ENCODE measurements around the gene TBC1D2B. TPM values are rescaled to one million over a fixed set of nuclear protein-coding genes. Genes with fewer than 3 reads are reported as not detected.

The TBC1D2B gene
- total RNA-seq, 1 experiment from 2014 or later = 18.3 TPM

DNA sequence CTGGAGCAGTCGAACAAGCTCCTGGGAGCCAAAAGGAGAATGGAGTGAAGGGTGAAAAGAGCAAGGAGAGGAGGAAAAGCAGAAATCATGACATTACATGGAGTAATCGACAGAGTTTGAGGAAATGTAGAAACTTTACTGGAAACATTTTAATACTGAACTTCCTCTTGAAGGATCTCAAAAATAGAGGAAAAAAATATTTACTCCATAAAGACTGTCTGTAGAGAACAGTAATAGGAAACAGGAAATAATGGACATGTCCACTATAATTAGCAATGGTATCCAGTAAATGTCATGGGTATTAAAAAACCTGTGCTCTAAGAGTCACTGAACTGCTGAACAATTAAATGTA is 53.0 kb downstream of the TBC1D2B start:
- ATAC-seq (no peak), DNase-seq (ENCODE audit: low spot score) (no peak)
- ChIA-PET CTCF (interaction anchor here (0.5 to 1.8 kb wide), 4 partner anchors 11 to 124 kb away, joined by 3 to 6 read pairs (median 4); no protein-coding TSS in a partner anchor), POLR2A (interaction anchor here (0.8 kb wide), 1 partner anchor 20 kb away, joined by 4 read pairs; no protein-coding TSS in a partner anchor)
- Mint-ChIP-seq H3K27me3 (ENCODE audit: low read depth) (no peaks in the 10 kb centered on the region), H3K27ac (peak overlapping the region; percentile 64), H3K4me1 (peaks cover 6% of the 10 kb centered on the region; the same call in 1 of the 2 replicates), H3K36me3 (peaks cover 13% of the 10 kb centered on the region), H3K9me3 (no peaks in the 10 kb centered on the region), H3K4me3 (no peak overlapping the region)
- TF ChIP-seq TEAD4 (CRISPR knock-in tag; IDR thresholded peaks at IDR 0.05) = no peak
- TF ChIP-seq MXD4 (CRISPR knock-in tag; IDR thresholded peaks at IDR 0.05; ENCODE audit: borderline replicate concordance) = no peak
- TF ChIP-seq, protein P1, sequence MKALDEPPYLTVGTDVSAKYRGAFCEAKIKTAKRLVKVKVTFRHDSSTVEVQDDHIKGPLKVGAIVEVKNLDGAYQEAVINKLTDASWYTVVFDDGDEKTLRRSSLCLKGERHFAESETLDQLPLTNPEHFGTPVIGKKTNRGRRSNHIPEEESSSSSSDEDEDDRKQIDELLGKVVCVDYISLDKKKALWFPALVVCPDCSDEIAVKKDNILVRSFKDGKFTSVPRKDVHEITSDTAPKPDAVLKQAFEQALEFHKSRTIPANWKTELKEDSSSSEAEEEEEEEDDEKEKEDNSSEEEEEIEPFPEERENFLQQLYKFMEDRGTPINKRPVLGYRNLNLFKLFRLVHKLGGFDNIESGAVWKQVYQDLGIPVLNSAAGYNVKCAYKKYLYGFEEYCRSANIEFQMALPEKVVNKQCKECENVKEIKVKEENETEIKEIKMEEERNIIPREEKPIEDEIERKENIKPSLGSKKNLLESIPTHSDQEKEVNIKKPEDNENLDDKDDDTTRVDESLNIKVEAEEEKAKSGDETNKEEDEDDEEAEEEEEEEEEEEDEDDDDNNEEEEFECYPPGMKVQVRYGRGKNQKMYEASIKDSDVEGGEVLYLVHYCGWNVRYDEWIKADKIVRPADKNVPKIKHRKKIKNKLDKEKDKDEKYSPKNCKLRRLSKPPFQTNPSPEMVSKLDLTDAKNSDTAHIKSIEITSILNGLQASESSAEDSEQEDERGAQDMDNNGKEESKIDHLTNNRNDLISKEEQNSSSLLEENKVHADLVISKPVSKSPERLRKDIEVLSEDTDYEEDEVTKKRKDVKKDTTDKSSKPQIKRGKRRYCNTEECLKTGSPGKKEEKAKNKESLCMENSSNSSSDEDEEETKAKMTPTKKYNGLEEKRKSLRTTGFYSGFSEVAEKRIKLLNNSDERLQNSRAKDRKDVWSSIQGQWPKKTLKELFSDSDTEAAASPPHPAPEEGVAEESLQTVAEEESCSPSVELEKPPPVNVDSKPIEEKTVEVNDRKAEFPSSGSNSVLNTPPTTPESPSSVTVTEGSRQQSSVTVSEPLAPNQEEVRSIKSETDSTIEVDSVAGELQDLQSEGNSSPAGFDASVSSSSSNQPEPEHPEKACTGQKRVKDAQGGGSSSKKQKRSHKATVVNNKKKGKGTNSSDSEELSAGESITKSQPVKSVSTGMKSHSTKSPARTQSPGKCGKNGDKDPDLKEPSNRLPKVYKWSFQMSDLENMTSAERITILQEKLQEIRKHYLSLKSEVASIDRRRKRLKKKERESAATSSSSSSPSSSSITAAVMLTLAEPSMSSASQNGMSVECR (CRISPR knock-in tag; IDR thresholded peaks at IDR 0.05; ENCODE audit: borderline replicate concordance) = no peak
- TF ChIP-seq, protein P2, sequence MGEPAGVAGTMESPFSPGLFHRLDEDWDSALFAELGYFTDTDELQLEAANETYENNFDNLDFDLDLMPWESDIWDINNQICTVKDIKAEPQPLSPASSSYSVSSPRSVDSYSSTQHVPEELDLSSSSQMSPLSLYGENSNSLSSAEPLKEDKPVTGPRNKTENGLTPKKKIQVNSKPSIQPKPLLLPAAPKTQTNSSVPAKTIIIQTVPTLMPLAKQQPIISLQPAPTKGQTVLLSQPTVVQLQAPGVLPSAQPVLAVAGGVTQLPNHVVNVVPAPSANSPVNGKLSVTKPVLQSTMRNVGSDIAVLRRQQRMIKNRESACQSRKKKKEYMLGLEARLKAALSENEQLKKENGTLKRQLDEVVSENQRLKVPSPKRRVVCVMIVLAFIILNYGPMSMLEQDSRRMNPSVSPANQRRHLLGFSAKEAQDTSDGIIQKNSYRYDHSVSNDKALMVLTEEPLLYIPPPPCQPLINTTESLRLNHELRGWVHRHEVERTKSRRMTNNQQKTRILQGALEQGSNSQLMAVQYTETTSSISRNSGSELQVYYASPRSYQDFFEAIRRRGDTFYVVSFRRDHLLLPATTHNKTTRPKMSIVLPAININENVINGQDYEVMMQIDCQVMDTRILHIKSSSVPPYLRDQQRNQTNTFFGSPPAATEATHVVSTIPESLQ (CRISPR knock-in tag; IDR thresholded peaks at IDR 0.05) = no peak
- no peak for TF ChIP-seq ATF1 (CRISPR knock-in tag; IDR thresholded peaks at IDR 0.05)
- no peak for TF ChIP-seq NFE2L1 (CRISPR knock-in tag; IDR thresholded peaks at IDR 0.05)
- no peak for TF ChIP-seq FOXK1 (CRISPR knock-in tag; IDR thresholded peaks at IDR 0.05)
- TF ChIP-seq, protein P3, sequence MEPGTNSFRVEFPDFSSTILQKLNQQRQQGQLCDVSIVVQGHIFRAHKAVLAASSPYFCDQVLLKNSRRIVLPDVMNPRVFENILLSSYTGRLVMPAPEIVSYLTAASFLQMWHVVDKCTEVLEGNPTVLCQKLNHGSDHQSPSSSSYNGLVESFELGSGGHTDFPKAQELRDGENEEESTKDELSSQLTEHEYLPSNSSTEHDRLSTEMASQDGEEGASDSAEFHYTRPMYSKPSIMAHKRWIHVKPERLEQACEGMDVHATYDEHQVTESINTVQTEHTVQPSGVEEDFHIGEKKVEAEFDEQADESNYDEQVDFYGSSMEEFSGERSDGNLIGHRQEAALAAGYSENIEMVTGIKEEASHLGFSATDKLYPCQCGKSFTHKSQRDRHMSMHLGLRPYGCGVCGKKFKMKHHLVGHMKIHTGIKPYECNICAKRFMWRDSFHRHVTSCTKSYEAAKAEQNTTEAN (CRISPR knock-in tag; IDR thresholded peaks at IDR 0.05) = no peak
- TF ChIP-seq IRF2 (CRISPR knock-in tag; IDR thresholded peaks at IDR 0.05; ENCODE audit: borderline replicate concordance, low read depth) = no peak
- TF ChIP-seq, protein P4, sequence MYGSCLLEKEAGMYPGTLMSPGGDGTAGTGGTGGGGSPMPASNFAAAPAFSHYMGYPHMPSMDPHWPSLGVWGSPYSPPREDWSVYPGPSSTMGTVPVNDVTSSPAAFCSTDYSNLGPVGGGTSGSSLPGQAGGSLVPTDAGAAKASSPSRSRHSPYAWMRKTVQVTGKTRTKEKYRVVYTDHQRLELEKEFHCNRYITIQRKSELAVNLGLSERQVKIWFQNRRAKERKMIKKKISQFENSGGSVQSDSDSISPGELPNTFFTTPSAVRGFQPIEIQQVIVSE (CRISPR knock-in tag; IDR thresholded peaks at IDR 0.05; ENCODE audit: borderline replicate concordance) = no peak
- TF ChIP-seq ZNF138 (CRISPR knock-in tag; conservative IDR thresholded peaks at IDR 0.05) = no peak
- no peak for TF ChIP-seq TCF7 (CRISPR knock-in tag; IDR thresholded peaks at IDR 0.05; ENCODE audit: low read depth)
- no peak for TF ChIP-seq JAZF1 (CRISPR knock-in tag; IDR thresholded peaks at IDR 0.05)
- TF ChIP-seq, protein P5, sequence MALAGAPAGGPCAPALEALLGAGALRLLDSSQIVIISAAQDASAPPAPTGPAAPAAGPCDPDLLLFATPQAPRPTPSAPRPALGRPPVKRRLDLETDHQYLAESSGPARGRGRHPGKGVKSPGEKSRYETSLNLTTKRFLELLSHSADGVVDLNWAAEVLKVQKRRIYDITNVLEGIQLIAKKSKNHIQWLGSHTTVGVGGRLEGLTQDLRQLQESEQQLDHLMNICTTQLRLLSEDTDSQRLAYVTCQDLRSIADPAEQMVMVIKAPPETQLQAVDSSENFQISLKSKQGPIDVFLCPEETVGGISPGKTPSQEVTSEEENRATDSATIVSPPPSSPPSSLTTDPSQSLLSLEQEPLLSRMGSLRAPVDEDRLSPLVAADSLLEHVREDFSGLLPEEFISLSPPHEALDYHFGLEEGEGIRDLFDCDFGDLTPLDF (CRISPR knock-in tag; IDR thresholded peaks at IDR 0.05) = no peak
- TF ChIP-seq, protein P6, sequence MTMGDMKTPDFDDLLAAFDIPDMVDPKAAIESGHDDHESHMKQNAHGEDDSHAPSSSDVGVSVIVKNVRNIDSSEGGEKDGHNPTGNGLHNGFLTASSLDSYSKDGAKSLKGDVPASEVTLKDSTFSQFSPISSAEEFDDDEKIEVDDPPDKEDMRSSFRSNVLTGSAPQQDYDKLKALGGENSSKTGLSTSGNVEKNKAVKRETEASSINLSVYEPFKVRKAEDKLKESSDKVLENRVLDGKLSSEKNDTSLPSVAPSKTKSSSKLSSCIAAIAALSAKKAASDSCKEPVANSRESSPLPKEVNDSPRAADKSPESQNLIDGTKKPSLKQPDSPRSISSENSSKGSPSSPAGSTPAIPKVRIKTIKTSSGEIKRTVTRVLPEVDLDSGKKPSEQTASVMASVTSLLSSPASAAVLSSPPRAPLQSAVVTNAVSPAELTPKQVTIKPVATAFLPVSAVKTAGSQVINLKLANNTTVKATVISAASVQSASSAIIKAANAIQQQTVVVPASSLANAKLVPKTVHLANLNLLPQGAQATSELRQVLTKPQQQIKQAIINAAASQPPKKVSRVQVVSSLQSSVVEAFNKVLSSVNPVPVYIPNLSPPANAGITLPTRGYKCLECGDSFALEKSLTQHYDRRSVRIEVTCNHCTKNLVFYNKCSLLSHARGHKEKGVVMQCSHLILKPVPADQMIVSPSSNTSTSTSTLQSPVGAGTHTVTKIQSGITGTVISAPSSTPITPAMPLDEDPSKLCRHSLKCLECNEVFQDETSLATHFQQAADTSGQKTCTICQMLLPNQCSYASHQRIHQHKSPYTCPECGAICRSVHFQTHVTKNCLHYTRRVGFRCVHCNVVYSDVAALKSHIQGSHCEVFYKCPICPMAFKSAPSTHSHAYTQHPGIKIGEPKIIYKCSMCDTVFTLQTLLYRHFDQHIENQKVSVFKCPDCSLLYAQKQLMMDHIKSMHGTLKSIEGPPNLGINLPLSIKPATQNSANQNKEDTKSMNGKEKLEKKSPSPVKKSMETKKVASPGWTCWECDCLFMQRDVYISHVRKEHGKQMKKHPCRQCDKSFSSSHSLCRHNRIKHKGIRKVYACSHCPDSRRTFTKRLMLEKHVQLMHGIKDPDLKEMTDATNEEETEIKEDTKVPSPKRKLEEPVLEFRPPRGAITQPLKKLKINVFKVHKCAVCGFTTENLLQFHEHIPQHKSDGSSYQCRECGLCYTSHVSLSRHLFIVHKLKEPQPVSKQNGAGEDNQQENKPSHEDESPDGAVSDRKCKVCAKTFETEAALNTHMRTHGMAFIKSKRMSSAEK (CRISPR knock-in tag; IDR thresholded peaks at IDR 0.05; ENCODE audit: borderline replicate concordance) = no peak
- TF ChIP-seq, protein P7, sequence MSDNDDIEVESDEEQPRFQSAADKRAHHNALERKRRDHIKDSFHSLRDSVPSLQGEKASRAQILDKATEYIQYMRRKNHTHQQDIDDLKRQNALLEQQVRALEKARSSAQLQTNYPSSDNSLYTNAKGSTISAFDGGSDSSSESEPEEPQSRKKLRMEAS (CRISPR knock-in tag; IDR thresholded peaks at IDR 0.05) = no peak

Data from WTC11 (cell line).